K562 (cell line): ENCODE measurements around the gene PPP1R14C. TPM values are rescaled to one million over a fixed set of nuclear protein-coding genes. Genes with fewer than 3 reads are reported as not detected.

ENCODE experiments used
- ATAC-seq: fragments of 200-7000 bp; cut with Tn5 transposase; 3 replicates; pipeline ENCODE4 v1.9.1; 2020; ENCODE audit warnings: moderate library complexity
- BruUV-seq: library from RNA; stranded (reverse); fragments of 400-500 nt; replicated peaks from 2 replicates; lab custom pipeline; 2021; lab: Mats Ljungman, UMichigan
- CTCF ChIA-PET: fragments of 300-600 bp; formaldehyde crosslinking; extraction: SDS; loops from one replicate; lab custom pipeline; 2021; ENCODE audit warnings: low intra/inter-chr PET ratio; lab: Yijun Ruan, JAX
- POLR2A ChIA-PET: fragments of 300-600, 350-650 bp; sonication (Branson Sonifier 250); formaldehyde crosslinking; extraction: SDS; loops from one replicate; lab custom pipeline; 2021; ENCODE audit warnings: antibody characterized with exemption, inconsistent platforms; lab: Yijun Ruan, JAX
- DNase-seq, 4 experiments: peaks; one replicate each; pipeline versions ENCODE4 v3.0.0 to v3.0.0-alpha.2; 2011 to 2018; ENCODE audit warnings: low spot score in 3 of 4, mixed read lengths in 3 of 4; ENCODE audit errors: extremely low read depth in 1 of 4
- FAIRE-seq: peaks from 2 replicates; lab custom pipeline; 2011; peaks lifted over from hg19 to GRCh38; lab: Jason Lieb, UNC
- H2AFZ ChIP-seq: 2 replicates; pipeline ENCODE4 v1.6.0; 2011; ENCODE audit warnings: low read depth, low read length, control low read depth, inconsistent platforms
- H3K27ac ChIP-seq: fragments of 200-600 bp; 3 replicates; pipeline ENCODE4 v1.8.0; 2011; ENCODE audit warnings: low read depth, mild to moderate bottlenecking, control low read depth, inconsistent platforms, low read length, moderate library complexity, mixed read lengths; ENCODE audit errors: extremely low read depth
- H3K27me3 ChIP-seq, 2 experiments: fragments of 300-600 bp in 1 of 2; 2 replicates in 1 of 2; 3 replicates in 1 of 2; pipeline versions ENCODE4 v1.6.0 to v1.8.0; 2011; ENCODE audit warnings: inconsistent platforms in 2 of 2, low read length in 2 of 2, mild to moderate bottlenecking in 1 of 2, mixed read lengths in 1 of 2, moderate library complexity in 1 of 2; ENCODE audit not compliant: control insufficient read depth in 2 of 2, insufficient read depth in 2 of 2
- H3K36me3 ChIP-seq: fragments of 300-600 bp; 3 replicates; pipeline ENCODE4 v1.8.0; 2011; ENCODE audit warnings: mild to moderate bottlenecking, low read length, inconsistent platforms; ENCODE audit not compliant: control insufficient read depth, insufficient read depth
- H3K4me1 ChIP-seq, 2 experiments: fragments of 200-600 bp in 1 of 2; replicated peaks in 1 of 2; 2 replicates in 1 of 2; 3 replicates in 1 of 2; pipeline versions ENCODE4 v1.5.1 to v1.8.0; 2011; ENCODE audit warnings: inconsistent platforms in 2 of 2, low read length in 2 of 2, mild to moderate bottlenecking in 1 of 2, mixed read lengths in 1 of 2, moderate library complexity in 1 of 2; ENCODE audit not compliant: control insufficient read depth in 2 of 2, insufficient read depth in 2 of 2
- H3K4me2 ChIP-seq: 2 replicates; pipeline ENCODE4 v1.6.1; 2011; ENCODE audit warnings: low read length, control low read depth, inconsistent platforms, mixed read lengths; ENCODE audit not compliant: insufficient read depth
- H3K4me3 ChIP-seq: fragments of 200-600 bp; sonication (generic), shearing (Covaris generic); 2 replicates; pipeline ENCODE4 v1.5.1; 2016; ENCODE audit warnings: control low read depth, inconsistent platforms
- H3K79me2 ChIP-seq: fragments of 200-600 bp; 3 replicates; pipeline ENCODE4 v1.8.0; 2011; ENCODE audit warnings: low read length, inconsistent platforms; ENCODE audit not compliant: control insufficient read depth, insufficient read depth
- H3K9ac ChIP-seq, 2 experiments: 2 replicates each; pipeline versions ENCODE4 v1.6.0 to v1.6.1; 2011; ENCODE audit warnings: low read depth in 2 of 2, low read length in 2 of 2, control low read depth in 1 of 2, inconsistent platforms in 1 of 2, mild to moderate bottlenecking in 1 of 2, mixed read lengths in 1 of 2; ENCODE audit not compliant: insufficient read depth in 1 of 2
- H3K9me1 ChIP-seq: one replicate; pipeline ENCODE4 v1.6.0; 2011; ENCODE audit warnings: inconsistent platforms, mild to moderate bottlenecking, low read length, moderate library complexity; ENCODE audit not compliant: control insufficient read depth, insufficient read depth
- H3K9me3 ChIP-seq: replicated peaks from 2 replicates; pipeline ENCODE4 v1.5.1; 2011; ENCODE audit warnings: low read depth, low read length, inconsistent platforms; ENCODE audit not compliant: control insufficient read depth, insufficient read depth
- H4K20me1 ChIP-seq: replicated peaks from 2 replicates; pipeline ENCODE4 v1.6.1; 2011; ENCODE audit warnings: low read length, inconsistent platforms, mixed read lengths; ENCODE audit not compliant: control insufficient read depth, insufficient read depth
- DNMT1 ChIP-seq: fragments of 450-650 bp; IDR thresholded peaks from 2 replicates; pipeline ENCODE4 v1.6.1; 2016; ENCODE audit warnings: antibody characterized with exemption, mild to moderate bottlenecking
- NCOR1 ChIP-seq: fragments of 450-650 bp; IDR thresholded peaks from 2 replicates; pipeline ENCODE4 v1.6.1; 2016; ENCODE audit warnings: mild to moderate bottlenecking, moderate library complexity
- NR4A1 ChIP-seq, 2 experiments: fragments of 250-450 bp in 1 of 2; fragments of 450-650 bp in 1 of 2; sonication (Bioruptor Pico) in 1 of 2; IDR thresholded peaks; 2 replicates each; pipeline versions ENCODE4 v1.4.0 to v1.6.1; 2016 to 2020; ENCODE audit warnings: mild to moderate bottlenecking in 2 of 2, missing compliant biosample characterization in 1 of 2, missing genetic modification characterization in 1 of 2, moderate library complexity in 1 of 2
- SREBF1 ChIP-seq: fragments of 150-350 bp; IDR thresholded peaks from 2 replicates; pipeline ENCODE4 v1.6.1; 2014; ENCODE audit warnings: antibody characterized with exemption, low read depth, low read length, borderline replicate concordance
- TSC22D4 ChIP-seq: fragments of 450-650 bp; IDR thresholded peaks from 2 replicates; pipeline ENCODE4 v1.6.1; 2016; ENCODE audit warnings: missing genetic modification characterization, missing biosample characterization, control low read depth
- ZNF140 ChIP-seq: fragments of 250-450 bp; sonication (Bioruptor Pico); IDR thresholded peaks from 2 replicates; pipeline ENCODE4 v1.8.0; 2021; ENCODE audit warnings: moderate library complexity, mild to moderate bottlenecking, inconsistent platforms
- WGBS: fragments of 100-300 bp; shearing (Covaris generic); methylation state at CpG from one replicate; pipeline ENCODE4 v1.1.6; 2016; ENCODE audit warnings: low coverage, mixed read lengths; ENCODE audit not compliant: insufficient coverage; ENCODE audit errors: missing lambda C conversion rate; 5-methylcytosine and 5-hydroxymethylcytosine counted together
- in situ Hi-C: fragments of 300-500 bp; cut with MboI; formaldehyde crosslinking; loops from 4 replicates; pipeline ENCODE4 v1.15.0; 2018; ENCODE audit warnings: inconsistent platforms, mixed read lengths
- intact Hi-C: fragments of 100-400 bp; cut with micrococcal nuclease; formaldehyde crosslinking; loops from 2 replicates; pipeline ENCODE4 v1.14.2; 2022
- polyA plus RNA-seq, 8 experiments: library from polyadenylated mRNA; depleted of rRNA in 4 of 8; stranded (reverse) in 5 of 8; unstranded in 3 of 8; fragments of >200 nt; fragmentation: Nextera tagmentation in 2 of 8; fragmentation: Illumina TruSeq in 1 of 8; extraction: Ambion mirVana in 2 of 8; extraction: Trizol in 1 of 8; gene quantifications; 2 replicates each; pipeline versions ENCODE4 v1.2.1 to v1.2.3, GENCODE V29; 2011 to 2014; ENCODE audit warnings: inconsistent platforms in 1 of 8, missing spikeins in 1 of 8
- total RNA-seq, 7 experiments: library from RNA; depleted of rRNA in 6 of 7; stranded (reverse); fragments of >200 nt in 6 of 7; fragmentation: Illumina TruSeq in 2 of 7; extraction: Trizol in 2 of 7; gene quantifications; 2 replicates each; pipeline versions ENCODE4 v1.2.1 to v1.2.3, GENCODE V29; 2011 to 2021; ENCODE audit warnings: low replicate concordance in 1 of 7
- TF ChIP-seq, protein P1 (sequence below), 2 experiments: fragments of 450-650 bp; formaldehyde crosslinking in 1 of 2; IDR thresholded peaks; 2 replicates each; pipeline versions ENCODE4 v1.4.0 to v1.6.1; 2014 to 2020; ENCODE audit warnings: mild to moderate bottlenecking in 2 of 2, borderline replicate concordance in 1 of 2, low read depth in 1 of 2

PPP1R14C gene
- total and polyA plus RNA-seq, 9 of the 15 experiments (the other 6 are each of a cell fraction or from before 2014, with no cell fraction given), result 4.5 to 16.6 (median 11.9) TPM

DNA sequence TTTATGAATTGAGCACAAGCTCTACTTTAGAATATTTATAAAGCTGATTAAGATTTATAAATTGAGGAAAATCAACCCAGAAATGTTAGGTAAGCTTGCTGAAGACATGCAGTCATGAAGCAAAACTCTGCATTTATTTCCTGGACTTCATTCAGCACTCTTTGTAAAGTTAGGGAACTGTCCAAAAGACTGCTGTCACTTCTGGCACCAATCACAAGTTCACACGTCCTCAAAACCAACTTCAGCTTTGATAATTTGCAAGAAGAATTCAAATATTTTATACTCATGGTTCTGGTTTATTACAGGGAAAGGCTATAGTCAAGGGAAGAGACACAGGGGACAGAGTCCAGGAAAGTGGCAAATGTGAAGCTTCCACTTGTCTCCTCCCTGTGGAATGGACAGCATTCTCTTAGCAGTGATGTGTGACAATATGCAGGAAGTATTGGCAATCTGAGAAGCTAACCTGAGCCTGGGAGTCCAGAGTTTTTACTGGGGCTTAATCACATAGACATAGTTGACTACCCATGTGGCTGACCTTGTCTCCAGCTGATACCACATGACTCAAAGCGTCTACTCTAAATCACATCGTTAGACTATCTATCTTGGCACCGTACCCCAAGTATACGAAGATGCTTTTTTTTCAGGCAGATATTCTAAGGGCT lies 85.4 kb downstream of the PPP1R14C start:
- no peak for FAIRE-seq
- CTCF ChIA-PET, result no interaction called here
- POLR2A ChIA-PET, result interaction anchor here (0.6 to 1.9 kb wide), 5 partner anchors 12 to 23 kb away, joined by 3 to 7 read pairs (median 3); no protein-coding TSS in a partner anchor

More for the DNA sequence above, 85.4 kb downstream of the PPP1R14C start:
- H3K36me3 ChIP-seq, result no peaks in the 10 kb centered on the region
- H3K9ac ChIP-seq, result no peak overlapping the region
- no peak overlapping the region for H3K27ac ChIP-seq
- H3K4me3 ChIP-seq, result no peak overlapping the region
- intact Hi-C loops (no loop called here), in situ Hi-C loops (no loop called here)
- no peak overlapping the region for H3K4me2 ChIP-seq
- no peak overlapping the region for H2AFZ ChIP-seq
- H3K79me2 ChIP-seq, result no peaks in the 10 kb centered on the region
- 0 out of 2 replicates have a peak, but pooled peaks cover 2% of the 10 kb centered on the region for H3K9me3 ChIP-seq
- no peak for TF ChIP-seq TSC22D4 (tag)
- TF ChIP-seq ZNF140 (CRISPR knock-in tag), result no peak
- TF ChIP-seq NCOR1, result no peak
- TF ChIP-seq, protein P1, sequence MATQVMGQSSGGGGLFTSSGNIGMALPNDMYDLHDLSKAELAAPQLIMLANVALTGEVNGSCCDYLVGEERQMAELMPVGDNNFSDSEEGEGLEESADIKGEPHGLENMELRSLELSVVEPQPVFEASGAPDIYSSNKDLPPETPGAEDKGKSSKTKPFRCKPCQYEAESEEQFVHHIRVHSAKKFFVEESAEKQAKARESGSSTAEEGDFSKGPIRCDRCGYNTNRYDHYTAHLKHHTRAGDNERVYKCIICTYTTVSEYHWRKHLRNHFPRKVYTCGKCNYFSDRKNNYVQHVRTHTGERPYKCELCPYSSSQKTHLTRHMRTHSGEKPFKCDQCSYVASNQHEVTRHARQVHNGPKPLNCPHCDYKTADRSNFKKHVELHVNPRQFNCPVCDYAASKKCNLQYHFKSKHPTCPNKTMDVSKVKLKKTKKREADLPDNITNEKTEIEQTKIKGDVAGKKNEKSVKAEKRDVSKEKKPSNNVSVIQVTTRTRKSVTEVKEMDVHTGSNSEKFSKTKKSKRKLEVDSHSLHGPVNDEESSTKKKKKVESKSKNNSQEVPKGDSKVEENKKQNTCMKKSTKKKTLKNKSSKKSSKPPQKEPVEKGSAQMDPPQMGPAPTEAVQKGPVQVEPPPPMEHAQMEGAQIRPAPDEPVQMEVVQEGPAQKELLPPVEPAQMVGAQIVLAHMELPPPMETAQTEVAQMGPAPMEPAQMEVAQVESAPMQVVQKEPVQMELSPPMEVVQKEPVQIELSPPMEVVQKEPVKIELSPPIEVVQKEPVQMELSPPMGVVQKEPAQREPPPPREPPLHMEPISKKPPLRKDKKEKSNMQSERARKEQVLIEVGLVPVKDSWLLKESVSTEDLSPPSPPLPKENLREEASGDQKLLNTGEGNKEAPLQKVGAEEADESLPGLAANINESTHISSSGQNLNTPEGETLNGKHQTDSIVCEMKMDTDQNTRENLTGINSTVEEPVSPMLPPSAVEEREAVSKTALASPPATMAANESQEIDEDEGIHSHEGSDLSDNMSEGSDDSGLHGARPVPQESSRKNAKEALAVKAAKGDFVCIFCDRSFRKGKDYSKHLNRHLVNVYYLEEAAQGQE (IDR thresholded peaks at IDR 0.05; ENCODE audit: borderline replicate concordance), result peak; percentile 49; the same call in 1 of the 2 replicates
- TF ChIP-seq, protein P1 (CRISPR knock-in tag; IDR thresholded peaks at IDR 0.05; ENCODE audit: low read depth), result no peak
- TF ChIP-seq SREBF1, result no peak
- TF ChIP-seq NR4A1 (CRISPR knock-in tag; IDR thresholded peaks at IDR 0.05), result no peak
- no peak for TF ChIP-seq NR4A1 (tag; IDR thresholded peaks at IDR 0.05)
- TF ChIP-seq DNMT1, result 0 out of 2 replicates have a peak, but pooled peaks have one; percentile 20
- 49% methylated on average over 5 of the region's 5 CpGs for WGBS
- H4K20me1 ChIP-seq, result no peaks in the 10 kb centered on the region
- H3K9me1 ChIP-seq, result no peaks in the 10 kb centered on the region
- no peak for DNase-seq
- ATAC-seq, result no peak
- H3K4me1 ChIP-seq, result peaks cover 9 to 11% of the 10 kb centered on the region in 2 experiments; a peak in 3 of 5 replicates
- H3K27me3 ChIP-seq, result no peaks in the 10 kb centered on the region
- no TSS peak for BruUV-seq
